ENCODE results near the gene TOMM20.
"Not testable (repeated sequence)": the region's sequence is repeated elsewhere in the genome, so short reads cannot be mapped to it uniquely, and the experiment has no call there.

Gene TOMM20

DNA sequence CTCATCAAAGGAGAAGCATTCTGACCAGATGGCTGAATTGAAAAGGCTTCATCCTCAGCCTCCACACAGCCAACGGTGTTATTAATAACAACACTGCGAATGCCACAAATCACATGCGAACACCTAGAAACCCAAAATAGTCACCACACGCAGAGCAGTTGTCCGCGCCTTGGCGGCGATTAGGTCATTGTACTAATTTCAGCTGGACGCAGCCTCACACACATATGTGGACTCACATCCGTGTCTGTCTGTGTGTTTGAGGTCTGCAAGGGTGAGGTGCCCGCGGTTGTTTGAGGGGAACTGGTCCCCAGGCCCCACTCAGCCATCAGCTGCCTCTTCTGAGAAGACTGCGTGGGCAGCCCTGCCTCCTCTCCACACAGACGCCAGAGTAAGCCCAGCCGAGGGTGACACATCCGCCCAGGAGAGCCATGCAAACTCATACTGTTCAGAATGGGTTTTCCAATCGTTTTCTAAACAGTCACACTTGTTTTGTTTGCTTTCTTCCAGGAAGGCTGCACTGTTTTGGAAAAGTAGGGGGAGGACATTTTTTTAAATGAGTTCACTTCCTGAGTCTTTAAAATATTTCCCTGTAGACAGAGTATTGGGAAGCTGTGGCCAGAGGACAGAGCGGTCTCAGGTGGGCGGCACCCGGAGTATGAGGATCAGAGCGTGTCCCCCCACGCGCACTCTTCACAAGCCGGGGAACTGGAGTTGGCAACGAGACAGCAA is 53.4 kb downstream of the TOMM20 start:
- Histone ChIP-seq H3K4me3 (ENCODE audit: insufficient read depth, low read depth, low read length) (no peak overlapping the region), H3K27ac (ENCODE audit: insufficient read depth, low read depth, low read length, poor library complexity, severe bottlenecking) (no peak overlapping the region)
- WGBS, 2 experiments, result 93 to 95% methylated on average over 25 of the region's 25 CpGs

DNA sequence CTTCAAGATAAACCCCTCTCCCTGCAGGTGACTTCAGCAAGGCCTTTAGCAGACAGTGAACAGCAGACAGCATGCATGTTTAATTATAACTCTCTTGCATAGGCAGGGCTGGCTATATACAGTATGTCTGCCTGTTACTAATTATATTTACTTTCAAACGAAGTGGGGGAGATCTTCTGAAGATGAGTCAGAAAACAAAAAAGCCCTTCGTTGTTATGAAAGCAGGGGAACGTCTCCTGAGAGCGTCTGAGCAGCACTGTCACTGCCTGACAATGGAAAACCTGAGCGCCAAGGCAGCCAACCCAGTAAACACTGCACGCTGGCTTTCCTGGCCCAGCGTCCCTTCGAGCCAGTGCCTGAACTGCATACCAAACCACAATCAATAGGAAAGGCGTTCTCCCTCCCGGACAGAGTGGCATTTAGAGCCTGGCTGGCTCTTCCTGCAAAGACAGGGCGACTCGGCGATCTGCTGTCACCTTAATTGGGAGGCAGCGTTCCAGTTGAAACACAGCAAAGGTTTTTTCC is 54.1 kb downstream of the TOMM20 start:
- Histone ChIP-seq H3K27ac (ENCODE audit: insufficient read depth, low read depth, low read length, poor library complexity, severe bottlenecking) (no peak overlapping the region), H3K27me3 (ENCODE audit: control insufficient read depth, insufficient read depth, low read length, poor library complexity, severe bottlenecking) (no peaks in the 10 kb centered on the region), H3K9me3 (ENCODE audit: control insufficient read depth, low read length) (no peaks in the 10 kb centered on the region), H3K4me1 (ENCODE audit: control insufficient read depth, insufficient read depth, low read length) (peaks cover 26% of the 10 kb centered on the region), H3K4me3 (ENCODE audit: insufficient read depth, low read depth, low read length) (no peak overlapping the region), H3K36me3 (ENCODE audit: control insufficient read depth, insufficient read depth, low read length) (no peaks in the 10 kb centered on the region)
- WGBS, 2 experiments, result 57 to 64% methylated on average over 14 of the region's 14 CpGs

More for the DNA sequence above, 53.4 kb downstream of the TOMM20 start:
- H3K27me3 ChIP-seq (ENCODE audit: control insufficient read depth, insufficient read depth, low read length, poor library complexity, severe bottlenecking), result no peaks in the 10 kb centered on the region
- H3K4me1 ChIP-seq (ENCODE audit: control insufficient read depth, insufficient read depth, low read length), result peaks cover 28% of the 10 kb centered on the region
- no peaks in the 10 kb centered on the region for H3K36me3 ChIP-seq (ENCODE audit: control insufficient read depth, insufficient read depth, low read length)
- no peaks in the 10 kb centered on the region for H3K9me3 ChIP-seq (ENCODE audit: control insufficient read depth, low read length)

DNA sequence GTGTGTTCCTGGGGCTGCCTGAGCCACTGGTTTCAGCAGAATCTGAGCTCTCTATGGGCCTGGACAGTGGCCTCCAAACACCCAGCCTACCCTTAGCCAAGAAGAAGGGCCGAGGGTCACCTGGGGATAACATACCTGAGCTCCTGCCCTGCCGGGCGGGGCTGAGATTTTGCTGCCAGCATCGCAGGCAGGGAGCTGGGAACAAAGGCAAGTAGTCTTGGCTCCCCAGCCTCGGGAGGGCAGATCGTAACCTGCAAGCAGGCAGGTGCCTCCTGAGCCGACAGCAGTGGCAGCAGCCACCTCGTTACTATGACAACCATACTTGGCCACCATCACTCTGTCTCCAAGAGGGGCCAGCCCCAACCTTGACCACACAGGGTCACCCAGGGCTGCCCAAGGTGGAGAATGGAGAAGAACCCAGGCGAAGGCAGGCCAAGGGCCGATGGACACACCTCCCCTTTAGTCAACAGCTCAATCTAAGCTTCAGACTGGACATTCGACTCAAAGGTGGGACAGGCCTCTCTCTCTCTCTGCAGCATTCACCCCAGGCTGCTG is 54.6 kb downstream of the TOMM20 start:
- 87 to 91% methylated on average over 11 of the region's 11 CpGs for WGBS, 2 experiments
- no peaks in the 10 kb centered on the region for H3K36me3 ChIP-seq (ENCODE audit: control insufficient read depth, insufficient read depth, low read length)
- peaks cover 21% of the 10 kb centered on the region for H3K4me1 ChIP-seq (ENCODE audit: control insufficient read depth, insufficient read depth, low read length)
- H3K27ac ChIP-seq (ENCODE audit: insufficient read depth, low read depth, low read length, poor library complexity, severe bottlenecking), result no peak overlapping the region
- H3K9me3 ChIP-seq (ENCODE audit: control insufficient read depth, low read length), result no peaks in the 10 kb centered on the region
- no peaks in the 10 kb centered on the region for H3K27me3 ChIP-seq (ENCODE audit: control insufficient read depth, insufficient read depth, low read length, poor library complexity, severe bottlenecking)
- no peak overlapping the region for H3K4me3 ChIP-seq (ENCODE audit: insufficient read depth, low read depth, low read length)

- 94 to 95% methylated on average over 20 of the region's 20 CpGs for WGBS, 2 experiments
- no peak overlapping the region for H3K27ac ChIP-seq (ENCODE audit: insufficient read depth, low read depth, low read length, poor library complexity, severe bottlenecking)
Measured at GRCh38 chr1:235073331-235073967, 55.2 kb downstream of the TOMM20 start.

GRCh38 chr1:235072577-235072976 is 56.1 kb downstream of the TOMM20 start:
- not testable (repeated sequence) for H3K27me3 ChIP-seq (ENCODE audit: control insufficient read depth, insufficient read depth, low read length, poor library complexity, severe bottlenecking); H3K27ac ChIP-seq (ENCODE audit: insufficient read depth, low read depth, low read length, poor library complexity, severe bottlenecking); H3K4me3 ChIP-seq (ENCODE audit: insufficient read depth, low read depth, low read length); H3K9me3 ChIP-seq (ENCODE audit: control insufficient read depth, low read length); H3K36me3 ChIP-seq (ENCODE audit: control insufficient read depth, insufficient read depth, low read length)
- H3K4me1 ChIP-seq (ENCODE audit: control insufficient read depth, insufficient read depth, low read length), result peaks cover 16% of the 10 kb centered on the region
- 95 to 96% methylated on average over 2 to 3 of the region's 3 CpGs for WGBS, 2 experiments

More at GRCh38 chr1:235073331-235073967, 55.2 kb downstream of the TOMM20 start:
- H3K9me3 ChIP-seq (ENCODE audit: control insufficient read depth, low read length), result no peaks in the 10 kb centered on the region
- peaks cover 16% of the 10 kb centered on the region for H3K4me1 ChIP-seq (ENCODE audit: control insufficient read depth, insufficient read depth, low read length)
- no peak overlapping the region for H3K4me3 ChIP-seq (ENCODE audit: insufficient read depth, low read depth, low read length)
- H3K36me3 ChIP-seq (ENCODE audit: control insufficient read depth, insufficient read depth, low read length), result no peaks in the 10 kb centered on the region
- no peaks in the 10 kb centered on the region for H3K27me3 ChIP-seq (ENCODE audit: control insufficient read depth, insufficient read depth, low read length, poor library complexity, severe bottlenecking)

DNA sequence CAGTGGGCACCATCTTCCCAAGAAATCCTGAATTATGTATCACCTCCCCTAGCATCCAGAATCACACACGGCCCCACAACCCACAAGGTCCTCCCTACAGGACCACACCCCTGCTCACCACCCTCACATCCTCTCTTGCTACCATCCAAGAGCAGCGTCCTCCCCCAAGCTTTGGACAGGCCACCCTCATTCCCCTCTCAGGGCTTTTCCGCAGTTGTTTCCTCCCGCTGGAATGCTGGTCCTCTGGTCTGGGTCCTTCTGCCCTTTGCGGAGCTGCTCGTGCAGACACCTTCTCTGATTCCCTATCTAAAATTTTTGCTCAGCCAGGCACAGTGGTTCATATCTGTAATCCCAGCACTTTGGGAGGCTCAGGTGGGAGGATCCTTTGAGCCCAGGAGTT is 56.5 kb downstream of the TOMM20 start:
- Histone ChIP-seq H3K4me3 (ENCODE audit: insufficient read depth, low read depth, low read length) (no peak overlapping the region), H3K36me3 (ENCODE audit: control insufficient read depth, insufficient read depth, low read length) (no peaks in the 10 kb centered on the region), H3K27ac (ENCODE audit: insufficient read depth, low read depth, low read length, poor library complexity, severe bottlenecking) (no peak overlapping the region), H3K4me1 (ENCODE audit: control insufficient read depth, insufficient read depth, low read length) (peaks cover 16% of the 10 kb centered on the region), H3K27me3 (ENCODE audit: control insufficient read depth, insufficient read depth, low read length, poor library complexity, severe bottlenecking) (no peaks in the 10 kb centered on the region), H3K9me3 (ENCODE audit: control insufficient read depth, low read length) (no peaks in the 10 kb centered on the region)
- 88 to 89% methylated on average over 6 of the region's 6 CpGs for WGBS, 2 experiments

- Histone ChIP-seq H3K27me3 (ENCODE audit: control insufficient read depth, insufficient read depth, low read length, poor library complexity, severe bottlenecking) (no peaks in the 10 kb centered on the region), H3K9me3 (ENCODE audit: control insufficient read depth, low read length) (no peaks in the 10 kb centered on the region), H3K36me3 (ENCODE audit: control insufficient read depth, insufficient read depth, low read length) (no peaks in the 10 kb centered on the region), H3K4me3 (ENCODE audit: insufficient read depth, low read depth, low read length) (no peak overlapping the region), H3K27ac (ENCODE audit: insufficient read depth, low read depth, low read length, poor library complexity, severe bottlenecking) (no peak overlapping the region), H3K4me1 (ENCODE audit: control insufficient read depth, insufficient read depth, low read length) (peaks cover 16% of the 10 kb centered on the region)
Measured at GRCh38 chr1:235070819-235071218, 57.8 kb downstream of the TOMM20 start.

- Histone ChIP-seq H3K9me3 (ENCODE audit: control insufficient read depth, low read length) (no peaks in the 10 kb centered on the region), H3K4me1 (ENCODE audit: control insufficient read depth, insufficient read depth, low read length) (peaks cover 12% of the 10 kb centered on the region), H3K36me3 (ENCODE audit: control insufficient read depth, insufficient read depth, low read length) (no peaks in the 10 kb centered on the region), H3K4me3 (ENCODE audit: insufficient read depth, low read depth, low read length) (no peak overlapping the region), H3K27ac (ENCODE audit: insufficient read depth, low read depth, low read length, poor library complexity, severe bottlenecking) (peak overlapping the region; percentile 1), H3K27me3 (ENCODE audit: control insufficient read depth, insufficient read depth, low read length, poor library complexity, severe bottlenecking) (no peaks in the 10 kb centered on the region)
- WGBS, 2 experiments, result 93% methylated on average over 34 of the region's 34 CpGs
Measured at GRCh38 chr1:235069577-235070563, 58.8 kb downstream of the TOMM20 start.

- Histone ChIP-seq H3K9me3 (ENCODE audit: control insufficient read depth, low read length) (no peaks in the 10 kb centered on the region), H3K36me3 (ENCODE audit: control insufficient read depth, insufficient read depth, low read length) (no peaks in the 10 kb centered on the region), H3K27ac (ENCODE audit: insufficient read depth, low read depth, low read length, poor library complexity, severe bottlenecking) (no peak overlapping the region), H3K27me3 (ENCODE audit: control insufficient read depth, insufficient read depth, low read length, poor library complexity, severe bottlenecking) (no peaks in the 10 kb centered on the region), H3K4me3 (ENCODE audit: insufficient read depth, low read depth, low read length) (no peak overlapping the region), H3K4me1 (ENCODE audit: control insufficient read depth, insufficient read depth, low read length) (peaks cover 6% of the 10 kb centered on the region)
- 89 to 97% methylated on average over 5 of the region's 5 CpGs for WGBS, 2 experiments
Measured at GRCh38 chr1:235069176-235069575, 59.5 kb downstream of the TOMM20 start.
